Right lobe of liver (tissue), 4 donors: ENCODE data around the gene GRAP2.

Experiments
- CTCF ChIP-seq, 4 donors: fragments of 200-600 bp in 3 of 4; fragments of 450-650 bp in 1 of 4; IDR thresholded peaks; one replicate each; pipeline versions ENCODE4 v1.5.1 to v1.8.0; 2016 to 2022; ENCODE audit warnings: antibody characterized with exemption in 4 of 4, mild to moderate bottlenecking in 2 of 4
- POLR2A ChIP-seq: fragments of 450-650 bp; IDR thresholded peaks from one replicate; pipeline ENCODE4 v1.6.1; 2017; ENCODE audit warnings: antibody characterized with exemption, mild to moderate bottlenecking
- donor health status: DM: no; HTN: no; CAD: no.
- donor health status: DM: no; HTN: no; CAD: no.
- donor health status: DM: no; HTN: yes; CAD: no.

GRCh38 chr22:40019100-40019499 is 118.2 kb downstream of the GRAP2 start:
- TF ChIP-seq CTCF (IDR thresholded peaks at IDR 0.05) (no peak), POLR2A (no peak)
